GM21423 (cell line): ENCODE results near the gene WNK1.

Experiments
- ATAC-seq: cut with Tn5 transposase; IDR thresholded peaks from one replicate; pipeline ENCODE4 v1.9.1; 2021; ENCODE audit warnings: mild to moderate bottlenecking, moderate library complexity; ENCODE audit not compliant: unreplicated experiment

The WNK1 gene

GRCh38 chr12:938810-939209, 186.4 kb downstream of the WNK1 start:
- ATAC-seq, result no peak

- no peak for ATAC-seq
These were observed 190.7 kb downstream of the WNK1 start for GRCh38 chr12:943051-943450.

GRCh38 chr12:944211-944610, 191.8 kb downstream of the WNK1 start:
- ATAC-seq, result no peak

GRCh38 chr12:946212-946611, 193.8 kb downstream of the WNK1 start:
- ATAC-seq, result no peak

- no peak for ATAC-seq
These were observed 194.3 kb downstream of the WNK1 start for GRCh38 chr12:946631-947030.

- no peak for ATAC-seq
These were observed 195.9 kb downstream of the WNK1 start for GRCh38 chr12:948238-948637.

GRCh38 chr12:949453-950191, 197.2 kb downstream of the WNK1 start, which contains the start of gene RAD52:
Gene RAD52 (minus strand): TSS chr12:949694. CDS start chr12:933058, 16,636 bp downstream.
- peak; percentile 80 for ATAC-seq

- no peak for ATAC-seq
These were observed 198.8 kb downstream of the WNK1 start for GRCh38 chr12:951176-951575.

GRCh38 chr12:953776-954175, 201.4 kb downstream of the WNK1 start:
- ATAC-seq, result no peak

- no peak for ATAC-seq
These were observed 202.4 kb downstream of the WNK1 start for GRCh38 chr12:954741-955140.

- no peak for ATAC-seq
These were observed 203.6 kb downstream of the WNK1 start for GRCh38 chr12:955939-956338.

GRCh38 chr12:958588-959123, 206.3 kb downstream of the WNK1 start:
- peak; percentile 84 for ATAC-seq
